ENCODE measurements around the gene SLC34A3.

SLC34A3 gene

DNA sequence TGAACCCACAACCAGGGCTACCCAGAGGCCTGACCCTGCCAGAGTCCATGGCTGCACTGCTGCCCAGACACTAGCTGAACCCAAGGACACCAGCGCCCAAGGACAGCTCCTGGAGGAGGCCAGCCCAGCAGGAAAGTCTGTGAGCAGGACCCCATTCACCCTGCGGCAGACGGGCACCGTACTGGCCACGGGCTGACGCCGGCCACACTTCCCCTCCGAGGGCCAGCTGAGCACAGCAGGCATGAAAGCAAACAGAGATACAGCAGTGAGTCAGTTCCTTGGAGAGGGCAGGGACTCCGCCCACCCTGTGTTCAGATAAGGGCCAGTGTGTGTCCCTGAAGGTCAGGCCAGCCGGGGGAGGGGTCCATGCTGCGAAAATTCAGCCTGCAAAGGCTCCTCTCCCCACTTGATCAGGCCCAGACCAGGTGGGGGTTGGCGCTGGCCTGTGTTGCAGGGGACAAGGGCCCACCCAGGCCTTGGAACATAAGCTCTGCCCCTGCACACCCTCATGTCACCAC, 11.9 kb upstream of the SLC34A3 start:
- no peak for DNase-seq

DNA sequence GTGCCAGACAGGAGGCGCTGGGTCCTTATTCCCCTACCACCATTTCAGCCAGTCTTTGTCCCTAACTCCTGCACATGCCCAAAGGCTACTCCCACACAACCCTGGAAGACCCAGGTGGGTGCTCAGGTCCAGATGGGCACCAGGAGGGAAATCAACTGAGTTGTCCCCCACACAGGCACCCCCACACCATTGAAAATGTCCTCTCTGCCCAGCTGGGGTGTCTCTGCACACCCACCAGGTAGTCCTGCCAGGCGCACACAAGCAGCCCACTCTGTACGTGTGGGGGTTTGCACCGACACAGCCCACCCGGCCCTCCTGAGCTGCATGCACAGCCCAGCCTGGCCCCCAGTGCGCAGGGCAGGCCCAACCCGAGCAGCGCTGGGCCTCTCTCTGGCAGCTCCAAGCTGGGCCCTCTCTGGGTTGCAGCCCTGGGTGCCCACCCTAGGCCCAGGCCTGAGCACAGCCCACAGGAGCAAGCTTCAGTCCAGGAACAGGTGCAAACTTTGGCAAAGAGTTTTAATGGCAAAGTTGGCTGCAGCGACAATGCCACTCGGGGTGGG, 10.9 kb upstream of the SLC34A3 start:
- no peak for DNase-seq

- DNase-seq, result no peak
These were observed 10.2 kb upstream of the SLC34A3 start for GRCh38 chr9:137220317-137221094.

GRCh38 chr9:137221095-137221505, 9.6 kb upstream of the SLC34A3 start:
- DNase-seq, result no peak

- no peak for DNase-seq
These were observed 9.1 kb upstream of the SLC34A3 start for GRCh38 chr9:137221506-137222111.

GRCh38 chr9:137222190-137223077, 8.3 kb upstream of the SLC34A3 start, which contains the start of gene RNF208:
Gene RNF208 (minus strand): TSS chr9:137222240. CDS start chr9:137221212, 1,028 bp downstream.
- DNase-seq, result peak; percentile 18

DNA sequence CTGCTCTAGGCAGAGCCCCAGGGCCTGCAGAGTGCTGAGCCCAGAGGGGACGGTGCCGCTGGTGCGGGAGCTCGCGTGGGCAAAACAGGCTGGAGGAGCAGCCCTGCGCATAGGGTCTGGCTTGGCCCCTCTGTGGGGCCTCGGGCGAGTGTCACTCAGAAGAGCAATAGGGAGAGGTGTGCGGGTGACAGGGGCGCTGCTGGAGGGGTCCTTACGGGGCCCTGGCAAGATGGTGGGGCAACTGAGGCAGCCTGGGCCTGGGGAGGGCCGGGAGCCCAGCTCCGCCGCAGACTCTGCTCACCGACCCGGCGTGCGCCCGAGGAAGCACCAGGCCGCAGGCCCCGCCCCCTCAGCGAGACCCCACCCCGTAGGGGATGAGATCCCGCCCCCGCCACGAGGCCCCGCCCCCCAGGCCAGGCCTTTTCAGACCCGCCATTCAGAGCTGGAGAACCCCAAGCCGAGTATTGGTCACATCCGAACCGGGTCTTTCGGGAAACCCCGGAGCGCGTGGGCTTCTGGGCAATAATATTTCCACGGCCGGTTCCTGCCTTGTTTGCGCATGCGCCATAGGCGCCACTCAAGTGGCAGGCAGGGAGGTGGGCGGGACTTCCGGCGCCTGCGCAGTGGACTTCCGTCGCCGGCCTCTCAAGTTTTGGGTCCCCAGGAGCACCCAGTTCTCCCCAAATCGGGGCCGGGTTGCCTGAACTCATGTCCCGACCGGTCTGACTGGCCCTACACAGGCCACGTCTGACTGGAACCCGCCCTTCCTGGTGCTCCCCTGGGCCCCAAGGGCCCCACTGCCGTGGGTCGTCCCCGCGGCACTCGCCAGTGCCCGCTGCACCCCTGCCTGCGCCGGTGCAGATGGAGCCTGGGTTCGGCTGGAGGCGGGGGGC, 7.4 kb upstream of the SLC34A3 start:
- DNase-seq, result peak; percentile 92

- DNase-seq, result no peak
These were observed 5.6 kb upstream of the SLC34A3 start, which contains the start of gene CYSRT1 for GRCh38 chr9:137224830-137225694. Gene CYSRT1 (plus strand): TSS chr9:137225174. CDS start chr9:137225622, 448 bp downstream.

GRCh38 chr9:137225699-137226331, 4.9 kb upstream of the SLC34A3 start:
- DNase-seq, result no peak

DNA sequence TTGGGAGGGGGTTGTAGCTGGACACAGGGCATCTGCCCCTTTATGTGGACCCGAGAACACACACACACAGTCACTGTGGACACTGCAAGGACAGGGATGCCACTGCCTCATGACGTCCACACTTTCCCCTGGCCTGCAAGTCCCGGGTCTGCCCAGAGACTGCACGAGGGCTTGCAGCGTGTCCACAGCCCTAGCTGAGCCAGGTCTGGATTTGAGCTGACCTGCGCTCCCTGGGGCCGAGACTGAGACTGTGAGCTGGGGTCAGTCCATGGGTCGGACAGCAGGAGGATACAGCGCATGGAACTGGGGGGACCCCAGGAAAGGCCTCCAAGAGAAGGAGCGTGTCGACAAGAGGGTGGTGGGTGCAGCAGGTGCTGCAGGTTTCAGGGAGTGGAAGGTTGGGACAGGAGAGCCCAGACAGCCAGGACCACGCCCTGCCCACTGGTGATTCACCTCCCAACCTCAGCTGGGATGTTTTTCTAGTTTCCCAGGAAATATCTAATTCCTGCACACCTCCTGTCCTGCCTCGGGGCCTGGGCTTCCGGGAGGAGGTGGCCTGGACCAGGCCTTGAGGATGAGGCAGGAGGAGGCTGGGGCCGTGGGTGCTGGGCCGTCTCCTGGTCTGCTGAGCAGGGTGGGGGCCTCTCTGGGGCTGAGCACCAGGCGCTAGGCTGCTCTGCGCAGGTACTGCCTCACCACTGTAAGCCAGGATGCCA, 4.2 kb upstream of the SLC34A3 start:
- no peak for DNase-seq

DNA sequence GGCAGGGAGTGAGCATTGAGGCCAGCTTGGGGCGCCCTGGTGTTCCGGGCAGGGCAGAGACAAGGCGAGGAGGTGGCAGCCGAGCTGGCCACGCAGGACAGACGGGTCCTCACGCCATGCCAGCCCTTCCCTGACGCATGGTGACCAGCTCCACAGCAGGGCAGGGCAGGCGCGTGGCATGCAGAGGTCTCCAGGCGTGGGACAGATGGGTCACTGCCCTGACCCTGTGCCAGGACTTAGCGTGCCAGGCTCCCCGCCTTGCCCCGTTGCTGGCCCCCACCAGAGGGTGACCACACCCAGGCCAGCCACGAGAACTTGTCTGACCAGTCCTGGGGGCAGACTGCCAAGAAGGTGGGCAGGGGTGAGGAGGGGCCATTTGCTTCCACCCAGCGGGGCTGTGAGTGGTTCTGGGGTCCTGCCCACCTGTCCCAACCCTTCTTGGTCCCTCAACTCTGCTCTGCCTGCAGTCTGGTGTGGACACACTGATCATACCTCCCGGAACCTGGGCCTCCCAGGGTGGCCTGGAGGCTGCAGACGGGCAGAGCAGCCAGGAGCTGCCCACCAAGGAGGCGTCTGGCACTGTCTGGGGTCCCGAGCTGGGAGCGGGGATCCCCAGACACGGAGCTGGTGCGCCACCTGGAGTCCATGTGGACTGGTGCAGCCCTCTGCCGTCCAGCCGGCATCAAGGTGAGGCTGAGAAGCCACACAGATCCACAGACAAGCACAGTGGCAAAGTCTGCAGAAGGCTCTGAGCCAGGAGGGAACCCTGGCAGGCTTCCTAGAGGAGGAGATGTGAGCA, 3.4 kb upstream of the SLC34A3 start, which contains the start of gene RNF224:
Gene RNF224 (plus strand): TSS at position 449 of the 799 bp plus-strand sequence. CDS start 834 bp downstream, outside the sequence.
- DNase-seq, result peak; percentile 47

GRCh38 chr9:137227853-137228505, 2.7 kb upstream of the SLC34A3 start:
- DNase-seq, result no peak

GRCh38 chr9:137228506-137228967, 2.2 kb upstream of the SLC34A3 start:
- DNase-seq, result no peak

- no peak for DNase-seq
These were observed 1.5 kb upstream of the SLC34A3 start for GRCh38 chr9:137228968-137229896.

DNA sequence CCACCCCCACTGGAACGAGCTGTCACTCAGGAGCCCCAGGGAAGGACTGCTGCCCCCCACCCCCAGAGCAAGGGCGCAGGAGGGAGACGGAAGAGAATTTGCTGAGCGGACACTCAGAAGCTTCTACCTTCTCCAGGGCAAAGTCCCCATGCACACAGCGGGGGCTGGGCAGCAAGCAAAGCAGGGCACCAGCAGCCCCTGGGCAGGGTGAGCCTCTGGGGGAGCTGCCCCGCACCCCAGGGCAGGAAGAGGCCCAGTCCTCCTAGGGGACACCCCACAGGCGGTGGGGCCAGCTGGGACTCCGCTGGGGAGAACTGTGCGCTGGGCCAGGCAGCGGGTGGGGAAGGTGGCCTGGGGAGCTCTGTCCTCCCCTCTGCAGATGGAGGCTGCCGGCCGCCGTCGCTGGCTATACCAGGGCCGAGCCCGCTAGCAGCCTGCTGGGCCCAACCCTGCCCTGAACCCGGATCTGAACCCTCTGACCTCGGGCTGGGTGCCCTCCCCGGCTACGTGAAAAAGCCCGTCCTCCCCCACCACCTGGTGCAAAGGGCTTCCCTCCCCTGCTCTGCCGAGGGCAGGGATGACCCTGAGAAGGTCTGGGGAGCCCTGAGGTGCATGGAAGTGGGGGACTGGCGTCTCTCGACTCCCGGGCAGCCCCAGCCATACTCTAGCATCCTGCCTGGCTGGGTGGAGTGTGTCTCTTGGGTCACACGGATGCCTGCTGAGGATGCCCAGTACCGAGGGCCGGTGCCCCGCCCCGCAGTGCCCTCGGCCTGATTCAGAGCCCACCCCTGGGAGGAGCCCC, 597 bp upstream of the SLC34A3 start:
- DNase-seq, result no peak

Measured in NCI-H1105 (cell line).